ENCODE measurements around the gene GDF2.

Gene GDF2

GRCh38 chr10:47322300-47323061, at the start of gene GDF2:
TSS of gene GDF2 (plus strand) at chr10:47322454. CDS start at chr10:47322669, 215 bp downstream.
- DNase-seq (ENCODE audit: low read depth, low spot score): no peak

GRCh38 chr10:47276071-47276470, 46.2 kb upstream of the GDF2 start:
- DNase-seq (ENCODE audit: low read depth, low spot score): no peak

GRCh38 chr10:47276576-47277351, 45.5 kb upstream of the GDF2 start:
- DNase-seq (ENCODE audit: low read depth, low spot score): no peak

- no peak for DNase-seq (ENCODE audit: low read depth, low spot score)
Observed at GRCh38 chr10:47277352-47278151, 44.7 kb upstream of the GDF2 start.

- DNase-seq (ENCODE audit: low read depth, low spot score): no peak
Observed at GRCh38 chr10:47278152-47278473, 44.1 kb upstream of the GDF2 start.

DNA sequence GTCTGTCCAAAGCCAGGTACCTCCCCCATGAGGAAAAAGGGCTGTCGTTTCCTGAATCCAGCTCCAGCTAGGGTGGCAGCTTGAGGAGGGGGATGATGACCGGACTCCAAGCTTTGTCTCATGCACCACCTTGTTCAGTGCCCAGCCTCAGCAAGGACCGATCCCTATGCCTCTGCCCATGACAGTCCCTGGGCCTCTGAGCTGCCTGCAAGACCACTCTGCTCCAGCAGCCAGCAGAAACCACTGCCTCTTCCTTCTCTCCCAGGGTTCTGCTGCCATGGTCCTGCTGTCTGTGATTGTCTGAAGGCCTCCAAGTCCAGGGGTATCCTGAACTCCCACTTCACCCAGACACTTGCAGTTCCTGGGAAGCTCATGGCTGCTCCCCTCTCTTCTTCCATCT, 43.5 kb upstream of the GDF2 start:
- no peak for DNase-seq (ENCODE audit: low read depth, low spot score)

DNA sequence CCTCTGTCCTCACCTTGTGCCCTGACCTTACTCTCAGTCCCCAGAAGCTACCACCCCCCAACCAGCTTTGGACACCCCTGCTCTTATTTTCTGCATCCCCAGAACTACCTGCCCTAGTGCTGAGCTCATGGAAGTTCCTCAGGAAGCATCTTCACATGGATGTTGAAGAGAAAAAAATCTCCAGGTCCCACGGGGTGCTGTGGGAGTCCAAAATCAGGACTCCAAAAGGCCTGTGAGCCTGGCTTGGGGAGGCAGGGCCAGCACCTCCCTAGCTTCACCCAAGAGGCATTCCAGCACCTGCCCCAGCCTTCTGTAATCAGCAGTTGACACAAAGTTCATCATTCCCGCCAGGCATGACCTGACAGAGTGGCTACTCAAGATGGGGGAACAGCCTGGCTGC, 43.0 kb upstream of the GDF2 start:
- no peak for DNase-seq (ENCODE audit: low read depth, low spot score)

DNA sequence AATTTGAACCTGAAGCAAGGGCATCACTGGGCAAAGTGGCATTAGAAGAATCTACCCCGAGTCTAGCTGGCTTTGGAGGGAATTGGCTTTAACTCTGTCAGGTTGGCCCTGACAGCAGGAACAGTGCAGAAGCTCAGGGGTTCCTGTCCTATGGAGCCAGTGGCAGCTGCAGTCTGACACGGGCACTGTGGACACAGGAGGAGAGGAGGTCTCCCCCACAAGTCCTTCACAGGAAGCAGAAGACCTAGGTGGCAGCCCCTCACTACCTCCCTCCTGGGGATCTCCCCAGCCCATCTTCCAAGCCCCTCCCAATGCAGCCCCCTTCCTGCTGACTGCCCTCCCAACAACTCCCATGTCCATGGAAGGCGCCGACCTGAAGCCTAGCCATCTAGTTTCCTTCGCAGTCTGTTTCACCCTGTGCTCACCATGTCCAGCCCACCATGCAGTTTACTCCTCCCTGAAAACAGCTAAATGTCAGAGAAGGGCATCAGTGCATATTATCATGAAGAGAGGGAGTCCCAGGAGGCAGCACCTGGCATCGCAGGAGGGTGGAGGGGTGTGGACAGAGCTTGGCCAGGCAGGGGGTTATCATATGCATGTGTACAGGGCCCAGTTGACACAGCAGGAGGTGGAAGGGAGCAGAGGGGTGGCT, 40.1 kb upstream of the GDF2 start:
- DNase-seq (ENCODE audit: low read depth, low spot score): no peak

DNA sequence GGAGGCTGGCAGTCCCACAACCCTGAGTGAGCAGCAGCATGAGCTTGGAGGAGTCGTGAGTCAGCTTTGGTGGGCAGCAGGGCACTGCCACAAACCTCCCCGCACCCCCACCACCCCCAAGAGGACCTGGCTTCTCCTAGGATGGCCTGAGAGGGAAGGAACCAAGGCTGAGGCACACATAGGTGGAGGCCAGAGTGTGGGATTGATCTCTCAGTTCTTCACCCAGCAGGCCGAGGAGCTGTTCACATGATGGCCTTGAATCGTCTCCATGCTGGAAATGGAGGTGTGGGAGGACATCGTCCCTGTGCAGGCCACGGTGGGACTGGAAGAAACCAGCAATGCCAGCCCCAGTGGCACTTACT, 39.6 kb upstream of the GDF2 start:
- no peak for DNase-seq (ENCODE audit: low read depth, low spot score)

DNA sequence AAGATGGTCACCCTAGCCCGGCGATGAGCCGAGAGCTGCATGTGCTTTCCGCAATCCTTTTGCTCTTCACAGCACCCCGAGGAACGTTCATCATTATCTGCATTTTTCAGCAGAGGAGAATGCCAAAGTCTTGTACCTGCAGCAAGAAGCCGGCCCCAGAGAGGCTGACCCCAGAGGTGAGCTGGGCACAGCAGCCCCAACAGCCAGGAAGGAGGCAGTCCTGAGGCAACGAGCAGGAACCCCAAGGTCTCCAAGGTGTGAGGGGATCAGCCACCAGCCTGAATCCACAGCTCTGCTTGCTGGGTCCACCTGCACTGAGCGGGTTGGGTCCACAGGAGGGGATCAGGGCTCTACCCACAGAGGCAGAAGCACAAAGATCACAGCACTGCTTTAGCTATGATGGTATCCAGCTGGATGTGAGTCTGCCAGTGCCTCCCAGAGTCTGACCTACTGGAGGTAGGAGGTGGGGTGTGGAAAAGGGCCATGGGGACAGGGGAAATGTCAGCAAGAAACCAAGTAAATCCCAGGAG, 39.1 kb upstream of the GDF2 start:
- no peak for DNase-seq (ENCODE audit: low read depth, low spot score)

DNA sequence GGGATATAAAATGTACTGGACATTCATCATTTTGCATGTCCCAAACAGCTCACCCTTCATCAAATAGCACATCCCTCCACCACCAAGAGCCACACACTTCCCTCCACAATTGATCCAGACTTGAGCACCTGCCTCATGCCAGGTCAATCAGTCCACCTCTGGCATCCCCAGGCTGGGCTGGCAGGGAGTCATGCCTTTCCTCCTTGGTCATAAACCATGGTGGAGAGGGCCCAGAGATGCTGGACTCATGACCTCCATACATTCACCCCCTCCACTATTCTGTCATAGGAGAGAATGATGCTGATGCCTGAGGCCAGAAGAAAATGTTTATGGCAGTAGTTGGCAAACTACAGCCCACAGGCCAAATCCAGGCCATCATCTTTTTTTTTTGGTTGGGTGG, 38.4 kb upstream of the GDF2 start:
- no peak for DNase-seq (ENCODE audit: low read depth, low spot score)

DNA sequence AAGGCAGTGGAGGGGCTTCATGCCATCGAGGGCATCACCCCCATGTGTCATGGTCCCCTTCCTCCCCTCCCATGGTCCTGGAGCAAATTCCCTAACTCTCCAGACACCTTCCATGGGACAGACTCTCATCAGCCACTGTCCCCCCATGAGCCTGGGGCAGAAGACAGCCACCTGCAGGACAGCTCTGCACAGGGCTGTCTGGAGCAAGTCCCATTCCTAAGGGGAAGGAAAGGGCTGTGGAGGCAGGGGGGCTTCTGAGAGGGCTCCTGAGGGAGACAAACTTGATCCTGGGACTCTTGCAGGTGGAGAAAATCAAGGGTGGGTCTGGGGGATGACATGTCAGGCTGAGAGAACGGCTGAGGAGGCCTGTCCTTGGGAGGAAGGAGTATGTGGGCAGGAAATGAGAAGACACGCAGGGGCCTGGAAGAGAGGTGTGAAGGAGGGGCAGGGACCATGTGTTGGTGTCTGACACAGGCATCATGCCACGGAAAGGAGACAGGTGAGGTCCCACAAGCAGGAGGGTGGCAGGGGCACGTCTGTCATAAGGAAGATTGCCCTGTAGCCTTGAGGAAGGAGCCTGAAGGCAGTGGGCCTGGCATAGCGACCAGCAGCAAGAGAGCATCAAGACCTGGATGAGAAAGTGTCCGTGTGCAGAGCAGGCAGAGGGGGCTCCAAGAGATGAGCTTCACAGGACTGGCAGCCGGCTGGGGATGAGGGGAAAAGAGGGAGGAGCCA, 36.7 kb upstream of the GDF2 start:
- DNase-seq (ENCODE audit: low read depth, low spot score): no peak

GRCh38 chr10:47286116-47286505, 36.1 kb upstream of the GDF2 start:
- DNase-seq (ENCODE audit: low read depth, low spot score): no peak

GRCh38 chr10:47286591-47287315, 35.5 kb upstream of the GDF2 start:
- no peak for DNase-seq (ENCODE audit: low read depth, low spot score)

DNA sequence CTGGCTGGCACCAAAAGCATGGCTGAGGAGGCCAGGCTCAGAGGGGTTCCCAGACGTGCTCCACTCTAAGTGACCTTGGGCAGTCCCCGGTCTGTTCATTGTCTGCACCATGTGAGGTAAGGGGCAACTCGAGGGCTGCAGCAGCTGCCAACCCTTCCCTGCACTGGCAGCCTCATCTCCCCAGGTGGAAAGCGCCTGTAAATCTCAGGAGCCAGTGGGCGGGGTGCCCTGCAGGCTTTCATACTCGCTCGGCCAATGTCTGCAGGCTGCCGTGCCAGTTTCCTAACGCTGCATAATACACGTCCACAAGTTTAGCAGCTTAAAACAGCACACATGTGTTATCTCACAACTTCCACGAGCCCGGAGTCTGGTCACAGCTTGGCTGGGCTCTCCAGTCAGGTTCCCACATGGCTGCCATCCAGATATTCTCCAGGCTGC, 34.9 kb upstream of the GDF2 start:
- DNase-seq (ENCODE audit: low read depth, low spot score): no peak

DNA sequence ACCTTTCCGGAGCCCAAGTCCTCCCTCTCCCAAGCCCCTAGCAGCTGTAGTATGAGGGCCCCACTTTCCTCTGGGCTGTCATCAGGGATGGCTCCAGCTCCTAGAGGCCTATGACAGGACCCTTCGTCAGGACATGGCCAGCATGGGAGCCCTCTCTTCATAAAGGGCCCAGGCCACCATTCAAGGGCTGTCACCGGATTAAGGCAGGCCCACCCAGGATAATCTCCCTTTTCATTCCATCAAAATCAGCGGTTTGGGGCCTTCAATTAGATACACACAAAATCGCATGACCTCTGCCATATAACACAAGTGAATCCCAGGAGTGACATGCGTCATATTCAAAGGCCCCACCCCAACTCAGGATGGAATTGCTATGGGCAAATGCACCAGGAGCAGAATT, 34.4 kb upstream of the GDF2 start:
- DNase-seq (ENCODE audit: low read depth, low spot score): no peak

- no peak for DNase-seq (ENCODE audit: low read depth, low spot score)
Observed at GRCh38 chr10:47288236-47288635, 34.0 kb upstream of the GDF2 start.

DNA sequence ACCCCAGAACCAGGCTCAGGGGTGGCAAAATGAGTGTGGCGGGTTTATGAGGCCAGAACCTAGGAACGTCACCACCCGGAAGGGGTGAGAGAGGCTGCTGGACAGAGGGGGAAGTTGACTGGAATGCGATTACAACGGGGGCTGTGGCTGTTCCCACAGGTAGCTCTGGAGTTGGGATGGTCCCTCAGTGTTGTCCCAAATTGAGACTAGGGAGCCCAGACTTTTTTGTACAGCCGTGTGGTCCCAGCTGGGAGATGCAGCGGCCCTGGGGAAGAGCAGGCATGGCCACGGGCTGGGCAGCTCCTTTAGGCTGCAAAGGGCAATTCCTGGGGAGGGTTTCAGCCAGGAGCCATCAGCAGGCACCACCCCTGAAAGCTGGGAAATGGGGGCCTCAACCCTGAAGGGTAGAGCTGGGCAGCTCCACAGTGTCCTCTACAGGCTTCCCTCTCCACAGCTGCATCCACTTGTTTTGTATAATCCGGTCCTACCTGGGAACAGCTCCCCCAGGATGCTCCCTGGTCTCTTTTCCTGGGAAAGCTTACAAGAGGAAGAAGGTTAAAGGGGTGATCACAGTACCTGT, 33.2 kb upstream of the GDF2 start:
- no peak for DNase-seq (ENCODE audit: low read depth, low spot score)

GRCh38 chr10:47289921-47290320, 32.3 kb upstream of the GDF2 start:
- DNase-seq (ENCODE audit: low read depth, low spot score): no peak

DNA sequence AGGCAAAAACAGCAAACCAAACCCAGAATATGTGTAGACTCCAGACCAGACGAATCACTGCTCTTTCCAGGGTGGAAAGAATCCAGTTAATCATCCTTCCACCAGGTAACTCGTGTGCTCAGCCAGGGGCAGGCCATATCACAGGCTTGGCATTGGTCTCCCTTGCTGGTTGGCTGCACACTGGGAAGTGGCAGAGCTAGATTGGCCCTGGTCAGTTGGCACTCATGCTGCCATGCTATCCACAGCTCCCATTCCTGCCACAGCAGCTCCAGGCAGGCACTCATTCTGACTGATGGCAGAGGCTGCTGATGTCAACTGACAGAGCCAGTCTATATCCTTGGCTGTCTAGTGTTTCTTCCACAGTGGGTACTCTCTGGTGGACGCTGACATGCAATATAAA, 31.9 kb upstream of the GDF2 start:
- no peak for DNase-seq (ENCODE audit: low read depth, low spot score)

Measured in iPS DF 19.7 (cell line).